DND-41 (cell line): ENCODE results near the gene KNDC1.

Experiments used
- ATAC-seq: fragments of 200-7000 bp; cut with Tn5 transposase; 3 replicates; pipeline ENCODE4 v1.9.1; 2021; ENCODE audit warnings: low read depth; ENCODE audit not compliant: insufficient read depth
- DNase-seq: peaks from one replicate; pipeline ENCODE4 v3.0.0-alpha.2; 2020
- H2AFZ ChIP-seq: 2 replicates; pipeline ENCODE4 v1.6.0; 2012; ENCODE audit warnings: low read depth, low read length
- H3K27ac ChIP-seq: 2 replicates; pipeline ENCODE4 v1.5.1; 2012; ENCODE audit warnings: low read length, inconsistent platforms
- H3K27me3 ChIP-seq: fragments of 200-600 bp; sonication (generic); 2 replicates; pipeline ENCODE4 v1.6.0; 2012; ENCODE audit warnings: low read length, mild to moderate bottlenecking, inconsistent platforms; ENCODE audit not compliant: insufficient read depth, poor library complexity
- H3K36me3 ChIP-seq: 2 replicates; pipeline ENCODE4 v1.5.1; 2012; ENCODE audit warnings: low read length, inconsistent platforms; ENCODE audit not compliant: insufficient read depth
- H3K4me1 ChIP-seq: 2 replicates; pipeline ENCODE4 v1.5.1; 2012; ENCODE audit warnings: mild to moderate bottlenecking, low read length; ENCODE audit not compliant: insufficient read depth
- H3K4me2 ChIP-seq: 2 replicates; pipeline ENCODE4 v1.6.0; 2012; ENCODE audit warnings: mild to moderate bottlenecking, moderate library complexity, low read length, inconsistent platforms; ENCODE audit not compliant: insufficient read depth
- H3K4me3 ChIP-seq, 2 experiments: fragments of 200-600 bp in 1 of 2; shearing (Covaris generic) in 1 of 2; 2 replicates each; pipeline ENCODE4 v1.5.1; 2012 to 2016; ENCODE audit warnings: inconsistent platforms in 2 of 2, low read length in 2 of 2, mild to moderate bottlenecking in 2 of 2, low read depth in 1 of 2, moderate library complexity in 1 of 2
- H3K79me2 ChIP-seq: 2 replicates; pipeline ENCODE4 v1.6.0; 2012; ENCODE audit warnings: low read length, inconsistent platforms; ENCODE audit not compliant: insufficient read depth
- H3K9ac ChIP-seq: 2 replicates; pipeline ENCODE4 v1.6.0; 2012; ENCODE audit warnings: low read depth, mild to moderate bottlenecking, inconsistent platforms, low read length, moderate library complexity
- H3K9me3 ChIP-seq: 2 replicates; pipeline ENCODE4 v1.5.1; 2012; ENCODE audit warnings: low read length, moderate library complexity, mild to moderate bottlenecking, inconsistent platforms; ENCODE audit not compliant: insufficient read depth, severe bottlenecking
- H4K20me1 ChIP-seq: 2 replicates; pipeline ENCODE4 v1.6.0; 2012; ENCODE audit warnings: low read length; ENCODE audit not compliant: insufficient read depth
- EZH2 ChIP-seq: IDR thresholded peaks from 3 replicates; pipeline ENCODE4 v1.6.1; 2012; ENCODE audit warnings: borderline replicate concordance, low read depth, mild to moderate bottlenecking, moderate library complexity, low read length, inconsistent platforms; ENCODE audit not compliant: severe bottlenecking
- TF ChIP-seq, protein P1 (sequence below): IDR thresholded peaks from 2 replicates; pipeline ENCODE4 v1.5.1; 2012; ENCODE audit warnings: borderline replicate concordance, low read length, moderate library complexity, mild to moderate bottlenecking; ENCODE audit not compliant: poor library complexity, severe bottlenecking; ENCODE audit errors: extremely low read depth

KNDC1 gene

DNA sequence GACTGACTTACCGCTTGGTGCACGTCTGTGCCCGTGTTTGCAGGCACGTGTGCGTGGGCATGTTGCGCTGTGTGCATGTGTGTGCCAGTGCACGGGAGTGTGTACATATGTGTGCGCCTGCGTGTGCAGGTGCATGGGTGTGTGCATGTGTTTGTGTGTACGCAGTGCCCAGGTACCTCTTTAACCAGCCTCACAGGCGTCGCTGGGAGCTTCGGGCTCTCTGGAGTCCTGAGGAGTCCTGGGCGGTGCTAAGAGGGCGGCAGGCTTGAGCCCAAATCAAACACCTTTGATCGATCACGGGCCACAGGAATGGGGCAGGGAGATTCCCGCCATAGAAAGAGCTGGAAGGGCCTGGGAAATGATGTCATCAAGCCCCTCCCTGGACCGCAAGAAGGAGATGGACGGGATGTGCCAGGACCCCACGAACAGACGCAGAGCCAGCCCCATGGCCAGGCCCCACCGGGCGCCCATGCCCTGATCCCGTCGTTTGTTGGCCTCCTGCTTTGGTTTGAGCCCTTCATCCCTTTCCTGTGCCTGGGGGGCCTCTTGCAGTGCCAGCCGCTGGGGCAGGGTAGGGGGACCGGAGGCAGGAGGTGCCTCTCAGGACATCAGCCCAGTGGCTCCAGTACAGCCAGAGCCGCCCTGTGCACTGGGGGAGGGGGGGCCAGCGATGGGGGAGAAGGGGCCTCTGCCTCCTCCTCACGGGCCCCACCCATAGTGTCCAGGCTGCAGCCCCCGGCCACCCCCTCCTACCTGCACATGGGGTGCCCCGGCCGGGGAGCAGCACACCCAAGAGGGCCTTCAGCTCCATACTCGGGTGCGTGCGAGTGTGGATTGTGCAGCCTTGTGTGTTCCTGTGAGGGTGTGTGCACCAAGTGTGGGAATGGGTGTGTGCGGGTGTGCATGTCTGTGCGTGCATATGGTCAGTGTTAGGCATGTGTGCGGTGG is 5.8 kb downstream of the KNDC1 start:
- TF ChIP-seq, protein P1, sequence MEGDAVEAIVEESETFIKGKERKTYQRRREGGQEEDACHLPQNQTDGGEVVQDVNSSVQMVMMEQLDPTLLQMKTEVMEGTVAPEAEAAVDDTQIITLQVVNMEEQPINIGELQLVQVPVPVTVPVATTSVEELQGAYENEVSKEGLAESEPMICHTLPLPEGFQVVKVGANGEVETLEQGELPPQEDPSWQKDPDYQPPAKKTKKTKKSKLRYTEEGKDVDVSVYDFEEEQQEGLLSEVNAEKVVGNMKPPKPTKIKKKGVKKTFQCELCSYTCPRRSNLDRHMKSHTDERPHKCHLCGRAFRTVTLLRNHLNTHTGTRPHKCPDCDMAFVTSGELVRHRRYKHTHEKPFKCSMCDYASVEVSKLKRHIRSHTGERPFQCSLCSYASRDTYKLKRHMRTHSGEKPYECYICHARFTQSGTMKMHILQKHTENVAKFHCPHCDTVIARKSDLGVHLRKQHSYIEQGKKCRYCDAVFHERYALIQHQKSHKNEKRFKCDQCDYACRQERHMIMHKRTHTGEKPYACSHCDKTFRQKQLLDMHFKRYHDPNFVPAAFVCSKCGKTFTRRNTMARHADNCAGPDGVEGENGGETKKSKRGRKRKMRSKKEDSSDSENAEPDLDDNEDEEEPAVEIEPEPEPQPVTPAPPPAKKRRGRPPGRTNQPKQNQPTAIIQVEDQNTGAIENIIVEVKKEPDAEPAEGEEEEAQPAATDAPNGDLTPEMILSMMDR, result no peak
- TF ChIP-seq EZH2, result no peak
- H2AFZ ChIP-seq, result no peak overlapping the region
- no peak overlapping the region for H3K4me3 ChIP-seq
- H4K20me1 ChIP-seq, result peaks cover 4% of the 10 kb centered on the region; the same call in 1 of the 2 replicates
- DNase-seq, result no peak
- no peak overlapping the region for H3K9ac ChIP-seq
- ATAC-seq, result no peak
- no peaks in the 10 kb centered on the region for H3K36me3 ChIP-seq
- no peaks in the 10 kb centered on the region for H3K27me3 ChIP-seq
- no peak overlapping the region for H3K4me2 ChIP-seq
- H3K9me3 ChIP-seq, result no peaks in the 10 kb centered on the region
- H3K4me1 ChIP-seq, result no peaks in the 10 kb centered on the region
- no peaks in the 10 kb centered on the region for H3K79me2 ChIP-seq
- no peak overlapping the region for H3K27ac ChIP-seq

DNA sequence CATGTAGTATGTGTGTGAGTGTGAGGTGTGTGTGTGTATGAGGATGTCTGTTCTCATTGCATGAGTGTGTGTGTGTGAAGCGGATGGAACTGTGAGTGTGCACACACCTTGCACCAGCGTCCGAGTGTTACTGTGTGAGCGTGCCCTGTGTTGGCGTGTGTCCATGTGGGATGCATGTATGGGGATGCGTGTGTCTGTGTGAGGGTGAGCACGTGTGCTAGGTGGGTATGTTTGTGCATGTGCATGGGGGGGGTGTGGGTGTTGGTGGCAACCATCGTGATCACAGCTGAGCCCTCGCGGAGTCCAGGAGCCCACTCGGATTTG is 6.4 kb downstream of the KNDC1 start:
- DNase-seq (no peak), ATAC-seq (no peak)
- H3K27ac ChIP-seq, result no peak overlapping the region
- H3K36me3 ChIP-seq, result no peaks in the 10 kb centered on the region
- H2AFZ ChIP-seq, result no peak overlapping the region
- H4K20me1 ChIP-seq, result peaks cover 4% of the 10 kb centered on the region; the same call in 1 of the 2 replicates
- no peaks in the 10 kb centered on the region for H3K9me3 ChIP-seq
- H3K4me1 ChIP-seq, result no peaks in the 10 kb centered on the region
- no peak overlapping the region for H3K9ac ChIP-seq
- no peak overlapping the region for H3K4me3 ChIP-seq
- no peaks in the 10 kb centered on the region for H3K27me3 ChIP-seq
- TF ChIP-seq EZH2, result no peak
- TF ChIP-seq, protein P1, result no peak
- H3K79me2 ChIP-seq, result no peaks in the 10 kb centered on the region
- H3K4me2 ChIP-seq, result no peak overlapping the region

DNA sequence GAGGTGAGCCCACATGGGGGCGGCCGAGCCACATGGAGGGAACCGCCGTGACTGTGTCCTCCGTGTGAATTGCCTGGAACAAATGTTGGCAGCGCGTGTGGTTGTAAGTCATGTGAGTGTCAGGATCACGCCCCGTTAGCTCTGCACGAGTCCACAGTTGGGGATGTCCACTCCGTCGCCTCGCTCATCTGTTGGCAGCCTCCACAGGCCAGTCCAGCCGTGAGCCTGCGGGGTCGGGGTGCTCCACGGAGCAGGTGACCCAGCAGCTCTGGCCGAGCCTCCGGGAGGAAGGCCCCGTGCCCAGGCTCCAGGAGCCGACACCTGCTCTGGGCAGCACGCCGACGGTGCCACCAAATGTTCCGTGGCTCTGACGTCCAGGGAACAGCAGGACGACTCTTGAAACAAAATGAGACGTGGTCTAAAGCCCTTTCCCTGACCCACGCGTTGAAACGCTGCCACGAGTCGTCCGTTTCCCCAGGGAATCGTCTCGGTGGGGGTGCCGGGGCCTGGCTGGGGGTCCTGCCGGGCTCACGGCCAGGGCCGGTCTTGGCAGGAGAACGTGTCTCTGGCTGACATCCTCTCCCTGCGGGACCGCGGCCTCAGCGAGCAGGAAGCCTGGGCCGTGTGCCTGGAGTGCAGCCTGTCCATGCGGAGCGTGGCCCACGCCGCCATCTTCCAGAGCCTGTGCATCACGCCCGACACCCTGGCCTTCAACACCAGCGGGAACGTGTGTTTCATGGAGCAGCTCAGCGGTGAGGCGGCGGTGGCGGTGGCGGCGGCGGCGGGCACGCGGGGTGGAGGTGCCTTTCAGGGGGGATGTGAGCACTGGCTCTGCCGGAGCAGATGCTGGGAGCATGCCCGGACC is 7.0 kb downstream of the KNDC1 start:
- ATAC-seq, result no peak
- Histone ChIP-seq H3K4me2 (no peak overlapping the region), H3K36me3 (no peaks in the 10 kb centered on the region), H3K9ac (no peak overlapping the region), H3K79me2 (no peaks in the 10 kb centered on the region), H3K27ac (no peak overlapping the region), H4K20me1 (peaks cover 4% of the 10 kb centered on the region; the same call in 1 of the 2 replicates), H2AFZ (no peak overlapping the region), H3K9me3 (no peaks in the 10 kb centered on the region), H3K27me3 (no peaks in the 10 kb centered on the region), H3K4me3 (no peak overlapping the region), H3K4me1 (no peaks in the 10 kb centered on the region)
- DNase-seq, result no peak
- TF ChIP-seq, protein P1, result no peak
- TF ChIP-seq EZH2, result no peak
